ENCODE data around the gene TNS3. TPM values are rescaled to one million over a fixed set of nuclear protein-coding genes. Genes with fewer than 3 reads are reported as not detected.

The TNS3 gene
- total RNA-seq, 1 experiment from 2014 or later = 9.5 TPM

DNA sequence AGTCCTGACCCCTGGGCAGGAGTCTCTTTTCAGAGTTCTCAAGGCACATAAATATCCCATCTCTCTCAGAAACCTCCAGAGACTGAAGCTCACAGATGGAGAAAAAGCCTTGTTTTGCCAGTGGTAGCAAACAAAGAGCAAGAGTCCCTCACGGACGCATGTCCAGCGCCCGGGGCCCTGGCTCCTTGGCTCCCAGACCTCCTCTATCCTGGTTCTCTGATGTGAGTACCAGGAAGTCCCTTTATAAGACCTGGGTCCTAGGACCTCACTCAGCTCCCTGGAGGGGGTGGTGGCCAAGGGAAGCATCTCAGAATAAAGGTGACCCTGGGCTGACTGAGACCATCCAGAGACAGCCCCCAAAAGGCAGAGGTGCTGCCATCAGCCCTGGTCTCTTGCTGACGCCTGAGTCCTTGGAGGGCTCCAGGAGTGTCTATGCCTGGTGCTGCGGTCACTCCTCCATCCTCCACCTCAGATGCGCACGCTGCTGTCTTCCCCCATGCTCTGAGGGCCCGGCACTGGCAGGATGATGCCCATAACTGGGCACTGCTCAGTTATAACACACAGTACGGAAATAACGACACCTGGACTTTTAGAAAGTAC lies 221.5 kb downstream of the TNS3 start:
- no peaks in the 10 kb centered on the region for H3K9me3 Mint-ChIP-seq
- Histone ChIP-seq H3T11ph (ENCODE audit: low read length) (no peak overlapping the region), H4K91ac (ENCODE audit: insufficient read length, low read depth, low read length) (no peak overlapping the region), H3K9me3 (ENCODE audit: control insufficient read depth, low read depth, low read length) (no peaks in the 10 kb centered on the region), H4K8ac (replicated peaks; ENCODE audit: insufficient read length, low read depth, low read length) (no peak overlapping the region), H3K27me3 (ENCODE audit: insufficient read depth, low read length) (no peaks in the 10 kb centered on the region), H3K79me2 (ENCODE audit: insufficient read depth, low read length) (no peaks in the 10 kb centered on the region), H4K5ac (ENCODE audit: insufficient read length, low read depth, low read length) (no peak overlapping the region), H3K18ac (ENCODE audit: insufficient read length, low read depth, low read length) (no peak overlapping the region), H2BK15ac (ENCODE audit: low read depth, low read length) (no peak overlapping the region), H2BK5ac (ENCODE audit: insufficient read length, low read length) (no peak overlapping the region), H3K4me1 (ENCODE audit: insufficient read depth, low read length) (no peaks in the 10 kb centered on the region), H3K79me1 (ENCODE audit: insufficient read depth, low read depth, low read length, poor library complexity, severe bottlenecking) (no peaks in the 10 kb centered on the region), H2BK12ac (ENCODE audit: insufficient read length, low read depth, low read length) (no peak overlapping the region), H2AFZ (ENCODE audit: low read length) (no peak overlapping the region), H3K14ac (ENCODE audit: insufficient read depth, low read length) (no peak overlapping the region), H2BK20ac (ENCODE audit: low read depth, low read length, poor library complexity, severe bottlenecking) (no peak overlapping the region), H3K4me2 (ENCODE audit: insufficient read depth, insufficient read length, low read length) (no peak overlapping the region), H3K27ac (ENCODE audit: insufficient read length, low read depth, low read length) (no peak overlapping the region), H3K4ac (ENCODE audit: low read depth, low read length) (no peak overlapping the region), H2AK5ac (ENCODE audit: insufficient read length, low read length) (no peak overlapping the region), H4K20me1 (ENCODE audit: control insufficient read depth, insufficient read depth, insufficient read length) (no peaks in the 10 kb centered on the region), H3K56ac (ENCODE audit: insufficient read length, low read depth, low read length) (no peak overlapping the region), H3K9ac (ENCODE audit: extremely low read depth, insufficient read length, low read length) (no peak overlapping the region), H2BK120ac (ENCODE audit: low read depth, low read length, poor library complexity, severe bottlenecking) (no peak overlapping the region), H3K23me2 (ENCODE audit: insufficient read length, low read depth, low read length, poor library complexity, severe bottlenecking) (no peaks in the 10 kb centered on the region), H3K23ac (ENCODE audit: insufficient read length, low read depth, low read length) (no peak overlapping the region)
- no peaks in the 10 kb centered on the region for H3K27me3 Mint-ChIP-seq (ENCODE audit: low read depth)
- no peak overlapping the region for H3K4me3 Mint-ChIP-seq
- no peak for DNase-seq
- H3K36me3 Mint-ChIP-seq (ENCODE audit: insufficient read depth in 1 of 3, low read depth in 3 of 3) = peaks cover 0 to 4% (median 0%) of the 10 kb centered on the region in 3 experiments; a peak in 2 of 7 replicates
- peaks cover 5 to 11% of the 10 kb centered on the region in 2 experiments for H3K4me1 Mint-ChIP-seq
- WGBS (ENCODE audit: extremely low coverage, insufficient read length, low lambda C conversion rate) = no CpG with 5 or more reads among the region's 11 CpGs
- TF ChIP-seq, protein P1, sequence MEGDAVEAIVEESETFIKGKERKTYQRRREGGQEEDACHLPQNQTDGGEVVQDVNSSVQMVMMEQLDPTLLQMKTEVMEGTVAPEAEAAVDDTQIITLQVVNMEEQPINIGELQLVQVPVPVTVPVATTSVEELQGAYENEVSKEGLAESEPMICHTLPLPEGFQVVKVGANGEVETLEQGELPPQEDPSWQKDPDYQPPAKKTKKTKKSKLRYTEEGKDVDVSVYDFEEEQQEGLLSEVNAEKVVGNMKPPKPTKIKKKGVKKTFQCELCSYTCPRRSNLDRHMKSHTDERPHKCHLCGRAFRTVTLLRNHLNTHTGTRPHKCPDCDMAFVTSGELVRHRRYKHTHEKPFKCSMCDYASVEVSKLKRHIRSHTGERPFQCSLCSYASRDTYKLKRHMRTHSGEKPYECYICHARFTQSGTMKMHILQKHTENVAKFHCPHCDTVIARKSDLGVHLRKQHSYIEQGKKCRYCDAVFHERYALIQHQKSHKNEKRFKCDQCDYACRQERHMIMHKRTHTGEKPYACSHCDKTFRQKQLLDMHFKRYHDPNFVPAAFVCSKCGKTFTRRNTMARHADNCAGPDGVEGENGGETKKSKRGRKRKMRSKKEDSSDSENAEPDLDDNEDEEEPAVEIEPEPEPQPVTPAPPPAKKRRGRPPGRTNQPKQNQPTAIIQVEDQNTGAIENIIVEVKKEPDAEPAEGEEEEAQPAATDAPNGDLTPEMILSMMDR (conservative IDR thresholded peaks at IDR 0.05) = no peak
- no peak overlapping the region for H3K27ac Mint-ChIP-seq
